ENCODE results near the gene NFIB.

- no peak for TF ChIP-seq CTCF (IDR thresholded peaks at IDR 0.05)
- TF ChIP-seq POLR2AphosphoS5 (IDR thresholded peaks at IDR 0.05), result no peak
- TF ChIP-seq EP300 (IDR thresholded peaks at IDR 0.05), result no peak
- TF ChIP-seq POLR2A (IDR thresholded peaks at IDR 0.05), result no peak
These were observed 257.6 kb downstream of the NFIB start for GRCh38 chr9:14056316-14056861.

Data from stomach (tissue), 4 donors.